GM21717 (cell line): ENCODE results near the gene TRAK2.
"Not testable (repeated sequence)": the region's sequence is repeated elsewhere in the genome, so short reads cannot be mapped to it uniquely, and the experiment has no call there.

Source experiments
- ATAC-seq: cut with Tn5 transposase; IDR thresholded peaks from one replicate; pipeline ENCODE4 v1.9.1; 2021; ENCODE audit warnings: mild to moderate bottlenecking, moderate library complexity; ENCODE audit not compliant: unreplicated experiment

Gene TRAK2

GRCh38 chr2:201450954-201451291, 335 bp downstream of the TRAK2 start:
- no peak for ATAC-seq

- no peak for ATAC-seq
Measured at GRCh38 chr2:201448701-201449100, 2.6 kb downstream of the TRAK2 start.

GRCh38 chr2:201448061-201448460, 3.2 kb downstream of the TRAK2 start:
- ATAC-seq: no peak

GRCh38 chr2:201447086-201447485, 4.2 kb downstream of the TRAK2 start:
- ATAC-seq: no peak

- no peak for ATAC-seq
Measured at GRCh38 chr2:201444746-201445465, 6.4 kb downstream of the TRAK2 start.

- ATAC-seq: peak; percentile 66
Measured at GRCh38 chr2:201441409-201441808, 9.8 kb downstream of the TRAK2 start.

- no peak for ATAC-seq
Measured at GRCh38 chr2:201440182-201440581, 11.1 kb downstream of the TRAK2 start.

- not testable (repeated sequence) for ATAC-seq
Measured at GRCh38 chr2:201439336-201439922, 11.8 kb downstream of the TRAK2 start.

GRCh38 chr2:201436141-201436540, 15.1 kb downstream of the TRAK2 start:
- ATAC-seq: no peak

GRCh38 chr2:201433394-201433995, 17.8 kb downstream of the TRAK2 start:
- no peak for ATAC-seq

GRCh38 chr2:201432621-201433393, 18.5 kb downstream of the TRAK2 start:
- ATAC-seq: no peak

GRCh38 chr2:201432038-201432620, 19.1 kb downstream of the TRAK2 start:
- no peak for ATAC-seq

GRCh38 chr2:201430839-201431238, 20.4 kb downstream of the TRAK2 start:
- ATAC-seq: no peak

GRCh38 chr2:201430322-201430721, 20.9 kb downstream of the TRAK2 start:
- not testable (repeated sequence) for ATAC-seq

- not testable (repeated sequence) for ATAC-seq
Measured at GRCh38 chr2:201429835-201430234, 21.4 kb downstream of the TRAK2 start.

- ATAC-seq: not testable (repeated sequence)
Measured at GRCh38 chr2:201428366-201428765, 22.9 kb downstream of the TRAK2 start.

GRCh38 chr2:201425952-201426351, 25.3 kb downstream of the TRAK2 start:
- no peak for ATAC-seq

- ATAC-seq: no peak
Measured at GRCh38 chr2:201420442-201421113, 30.7 kb downstream of the TRAK2 start.

GRCh38 chr2:201419986-201420385, 31.3 kb downstream of the TRAK2 start:
- no peak for ATAC-seq

GRCh38 chr2:201419057-201419635, 32.1 kb downstream of the TRAK2 start:
- ATAC-seq: no peak
